ENCODE measurements around the gene PDE6B. TPM values are rescaled to one million over a fixed set of nuclear protein-coding genes. Genes with fewer than 3 reads are reported as not detected.
"Not testable (repeated sequence)": the region's sequence is repeated elsewhere in the genome, so short reads cannot be mapped to it uniquely, and the experiment has no call there.

PDE6B gene
- total RNA-seq: 36.4 TPM

- DNase-seq (ENCODE audit: low read depth in 2 of 3, low spot score in 2 of 3): no peak
Measured at GRCh38 chr4:624705-625590, at the start of gene PDE6B. Gene PDE6B, plus strand, starts transcription at chr4:625573. Its CDS starts 54 bp downstream, at chr4:625627.

GRCh38 chr4:576245-576821, 49.0 kb upstream of the PDE6B start, which contains the start of gene TMEM271:
Gene TMEM271, minus strand, starts transcription at chr4:576295. Its CDS starts 233 bp downstream, at chr4:576062.
- DNase-seq (ENCODE audit: low read depth in 2 of 3, low spot score in 2 of 3): no peak

GRCh38 chr4:576991-577498, 48.3 kb upstream of the PDE6B start:
- DNase-seq (ENCODE audit: low read depth in 2 of 3, low spot score in 2 of 3): peak in 1 of 3 donors; percentile 4

GRCh38 chr4:577499-578450, 47.6 kb upstream of the PDE6B start:
- peak in 2 of 3 donors; percentile 56 to 60 for DNase-seq (ENCODE audit: low read depth in 2 of 3, low spot score in 2 of 3)

- no peak for DNase-seq (ENCODE audit: low read depth in 2 of 3, low spot score in 2 of 3)
Measured at GRCh38 chr4:578451-579443, 46.6 kb upstream of the PDE6B start.

- peak in 1 of 3 donors; percentile 17 for DNase-seq (ENCODE audit: low read depth in 2 of 3, low spot score in 2 of 3)
Measured at GRCh38 chr4:579543-580175, 45.7 kb upstream of the PDE6B start.

- DNase-seq (ENCODE audit: low read depth in 2 of 3, low spot score in 2 of 3): no peak
Measured at GRCh38 chr4:581181-581580, 44.2 kb upstream of the PDE6B start.

- no peak for DNase-seq (ENCODE audit: low read depth in 2 of 3, low spot score in 2 of 3)
Measured at GRCh38 chr4:581753-582361, 43.5 kb upstream of the PDE6B start.

- no peak for DNase-seq (ENCODE audit: low read depth in 2 of 3, low spot score in 2 of 3)
Measured at GRCh38 chr4:583820-584219, 41.6 kb upstream of the PDE6B start.

- no peak for DNase-seq (ENCODE audit: low read depth in 2 of 3, low spot score in 2 of 3)
Measured at GRCh38 chr4:587671-588350, 37.6 kb upstream of the PDE6B start.

- no peak for DNase-seq (ENCODE audit: low read depth in 2 of 3, low spot score in 2 of 3)
Measured at GRCh38 chr4:588351-588849, 37.0 kb upstream of the PDE6B start.

GRCh38 chr4:589219-589963, 36.0 kb upstream of the PDE6B start:
- no peak for DNase-seq (ENCODE audit: low read depth in 2 of 3, low spot score in 2 of 3)

GRCh38 chr4:590313-590841, 35.0 kb upstream of the PDE6B start:
- no peak for DNase-seq (ENCODE audit: low read depth in 2 of 3, low spot score in 2 of 3)

GRCh38 chr4:592178-592577, 33.2 kb upstream of the PDE6B start:
- not testable (repeated sequence) for DNase-seq (ENCODE audit: low read depth in 2 of 3, low spot score in 2 of 3)

- no peak for DNase-seq (ENCODE audit: low read depth in 2 of 3, low spot score in 2 of 3)
Measured at GRCh38 chr4:592825-593520, 32.4 kb upstream of the PDE6B start.

- no peak for DNase-seq (ENCODE audit: low read depth in 2 of 3, low spot score in 2 of 3)
Measured at GRCh38 chr4:598925-599324, 26.4 kb upstream of the PDE6B start.

All from hematopoietic multipotent progenitor cell (in vitro differentiated cells).